GM12878 (cell line): ENCODE measurements around the gene HACD3. TPM values are rescaled to one million over a fixed set of nuclear protein-coding genes. Genes with fewer than 3 reads are reported as not detected.

Source experiments
- ATAC-seq: fragments of 200-7000 bp; cut with Tn5 transposase; 3 replicates; pipeline ENCODE4 v1.9.1; 2020; ENCODE audit warnings: mild to moderate bottlenecking, moderate library complexity
- BruUV-seq: library from RNA; stranded (reverse); fragments of 400-500 nt; replicated peaks from 2 replicates; lab custom pipeline; 2021; lab: Mats Ljungman, UMichigan
- CTCF ChIA-PET: fragments of 300-600 bp; sonication (Branson Sonifier 250); formaldehyde crosslinking; extraction: SDS; loops from one replicate; lab custom pipeline; 2021; ENCODE audit warnings: inconsistent platforms; lab: Yijun Ruan, JAX
- POLR2A ChIA-PET: fragments of 350-600 bp; formaldehyde crosslinking; extraction: SDS; loops from one replicate; lab custom pipeline; 2021; ENCODE audit warnings: inconsistent platforms; lab: Charles Lee
- RAD21 ChIA-PET: fragments of 300-600 bp; sonication (Branson Sonifier 250); formaldehyde crosslinking; loops from one replicate; lab custom pipeline; 2023; ENCODE audit warnings: antibody characterized with exemption; ENCODE audit not compliant: unreplicated experiment; lab: Charles Lee
- SMC1A ChIA-PET: fragments of 300-600 bp; sonication (Branson Sonifier 250); formaldehyde crosslinking; loops from one replicate; lab custom pipeline; 2023; ENCODE audit not compliant: unreplicated experiment, uncharacterized antibody; lab: Charles Lee
- DNase-seq: peaks from one replicate; pipeline ENCODE4 v3.0.0-alpha.2; 2011; ENCODE audit warnings: low read depth, low spot score
- FAIRE-seq: peaks from 3 replicates; lab custom pipeline; 2011; peaks lifted over from hg19 to GRCh38; lab: Jason Lieb, UNC
- H2AFZ ChIP-seq: 2 replicates; pipeline ENCODE4 v1.6.0; 2011; ENCODE audit warnings: low read depth, low read length, control low read depth; ENCODE audit not compliant: control insufficient read depth
- H3K27ac ChIP-seq: 2 replicates; pipeline ENCODE4 v1.5.1; 2011; ENCODE audit warnings: control low read depth; ENCODE audit not compliant: control insufficient read depth, insufficient read depth
- H3K27me3 ChIP-seq, 2 experiments: replicated peaks in 1 of 2; 2 replicates each; pipeline versions ENCODE4 v1.6.0 to v1.6.1; 2011; ENCODE audit warnings: low read length in 1 of 2; ENCODE audit not compliant: control insufficient read depth in 2 of 2, insufficient read depth in 2 of 2
- H3K36me3 ChIP-seq, 2 experiments: 2 replicates each; pipeline ENCODE4 v1.5.1; 2011; ENCODE audit warnings: low read length in 1 of 2; ENCODE audit not compliant: control insufficient read depth in 2 of 2, insufficient read depth in 2 of 2
- H3K4me1 ChIP-seq: 2 replicates; pipeline ENCODE4 v1.6.1; 2011; ENCODE audit warnings: mild to moderate bottlenecking, low read length, moderate library complexity, mixed read lengths; ENCODE audit not compliant: control insufficient read depth, insufficient read depth
- H3K4me2 ChIP-seq: 2 replicates; pipeline ENCODE4 v1.6.0; 2011; ENCODE audit warnings: control low read depth; ENCODE audit not compliant: control insufficient read depth, insufficient read depth
- H3K4me3 ChIP-seq: fragments of 200-600 bp; sonication (generic); 2 replicates; pipeline ENCODE4 v1.5.1; 2016
- H3K79me2 ChIP-seq: 2 replicates; pipeline ENCODE4 v1.6.0; 2011; ENCODE audit warnings: low read length; ENCODE audit not compliant: control insufficient read depth, insufficient read depth
- H3K9ac ChIP-seq: 2 replicates; pipeline ENCODE4 v1.8.0; 2011; ENCODE audit warnings: low read length, control low read depth, mixed read lengths; ENCODE audit not compliant: control insufficient read depth, insufficient read depth
- H3K9me3 ChIP-seq: replicated peaks from 3 replicates; pipeline ENCODE4 v1.5.1; 2011; ENCODE audit warnings: mild to moderate bottlenecking, low read length; ENCODE audit not compliant: control insufficient read depth, insufficient read depth
- H4K20me1 ChIP-seq: 2 replicates; pipeline ENCODE4 v1.6.0; 2011; ENCODE audit not compliant: control insufficient read depth, insufficient read depth
- BCL3 ChIP-seq: IDR thresholded peaks from 2 replicates; pipeline ENCODE4 v1.6.1; 2011; ENCODE audit warnings: borderline replicate concordance, low read depth, mild to moderate bottlenecking, moderate library complexity, low read length; ENCODE audit not compliant: insufficient read depth, poor library complexity, severe bottlenecking
- CREM ChIP-seq: IDR thresholded peaks from 2 replicates; pipeline ENCODE4 v1.6.1; 2014; ENCODE audit warnings: antibody characterized with exemption, low read depth
- DPF2 ChIP-seq: fragments of 450-650 bp; IDR thresholded peaks from 2 replicates; pipeline ENCODE4 v1.6.1; 2017; ENCODE audit warnings: mild to moderate bottlenecking
- TCF3 ChIP-seq: IDR thresholded peaks from 2 replicates; pipeline ENCODE4 v1.6.1; 2012; ENCODE audit warnings: low read depth, mild to moderate bottlenecking, low read length, borderline replicate concordance; ENCODE audit not compliant: insufficient read depth
- ZNF274 ChIP-seq: IDR thresholded peaks from one replicate; pipeline ENCODE4 v1.8.0; 2011; ENCODE audit not compliant: insufficient read length, insufficient read depth
- WGBS: methylation state at CpG from one replicate; pipeline ENCODE4 v1.1.6; 2016; ENCODE audit warnings: low lambda C conversion rate; ENCODE audit not compliant: insufficient replicate concordance, insufficient coverage; ENCODE audit errors: missing lambda C conversion rate; 5-methylcytosine and 5-hydroxymethylcytosine counted together
- in situ Hi-C: fragments of 300-500 bp; cut with MboI; formaldehyde crosslinking; loops from 9 replicates; pipeline ENCODE4 v1.14.3; 2018; ENCODE audit warnings: mixed read lengths
- intact Hi-C: fragments of 100-400 bp; cut with micrococcal nuclease; formaldehyde crosslinking; loops from one replicate; pipeline ENCODE4 v1.14.2; 2022; ENCODE audit not compliant: unreplicated experiment
- polyA plus RNA-seq, 11 experiments: library from polyadenylated mRNA; depleted of rRNA in 4 of 11; unstranded in 6 of 11; stranded (reverse) in 5 of 11; fragments of >200 nt; fragmentation: Nextera tagmentation in 4 of 11; fragmentation: Illumina TruSeq in 1 of 11; extraction: Ambion mirVana in 4 of 11; extraction: Trizol in 1 of 11; gene quantifications; 1 replicate in 1 of 11; 2 replicates in 10 of 11; pipeline versions ENCODE4 v1.2.1 to v1.2.3, GENCODE V29; 2011 to 2016; ENCODE audit warnings: inconsistent platforms in 2 of 11, missing spikeins in 2 of 11, low read depth in 1 of 11
- total RNA-seq, 4 experiments: library from RNA; depleted of rRNA in 3 of 4; stranded (reverse); fragments of >200 nt in 3 of 4; fragmentation: Illumina TruSeq in 1 of 4; extraction: Trizol in 1 of 4; gene quantifications; 2 replicates each; pipeline versions ENCODE4 v1.2.1 to v1.2.3, GENCODE V29; 2013 to 2021

The HACD3 gene
- total and polyA plus RNA-seq, 10 of the 15 experiments (the other 5 are each of a cell fraction or from before 2014, with no cell fraction given) = 25.9 to 75.8 (median 48.3) TPM

- TF ChIP-seq ZNF274 = no peak
- no peak for TF ChIP-seq TCF3
- no peak for TF ChIP-seq CREM
Observed at GRCh38 chr15:65611888-65612615, 81.8 kb downstream of the HACD3 start (continued).

GRCh38 chr15:65612616-65612946 lies 82.3 kb downstream of the HACD3 start:
- no peak for FAIRE-seq
- no TSS peak for BruUV-seq
- in situ Hi-C loops = no loop called here
- H3K4me2 ChIP-seq = peak overlapping the region; percentile 84; the same call in 1 of the 2 replicates
- TF ChIP-seq DPF2 (no peak), BCL3 (peak; percentile 67)
- TF ChIP-seq, all 136 proteins: peak for 1
- DNase-seq (no peak), ATAC-seq (no peak)
- WGBS = 0% methylated on average over 2 of the region's 2 CpGs
- H3K9me3 ChIP-seq = no peaks in the 10 kb centered on the region
- H3K36me3 ChIP-seq = no peaks in the 10 kb centered on the region
- H3K9ac ChIP-seq = no peak overlapping the region
- H4K20me1 ChIP-seq = no peaks in the 10 kb centered on the region
- H2AFZ ChIP-seq = no peak overlapping the region
- H3K4me3 ChIP-seq = no peak overlapping the region
- ChIA-PET POLR2A (interaction anchor here (2.8 kb wide), 1 partner anchor 257 kb away, joined by 10 read pairs; the partner anchor contains the start of gene RAB11A), RAD21 (interaction anchor here (1.0 kb wide), 1 partner anchor 19 kb away, joined by 3 read pairs; no protein-coding TSS in a partner anchor), CTCF (interaction anchor here (0.7 to 4.5 kb wide), 8 partner anchors 9 to 250 kb away, joined by 3 to 28 read pairs (median 6); partner anchors contain the start of gene SLC24A1), SMC1A (interaction anchor here (1.1 to 3.5 kb wide), 5 partner anchors 9 to 224 kb away, joined by 4 to 11 read pairs (median 7); partner anchors contain the start of gene SLC24A1)
- no peaks in the 10 kb centered on the region for H3K27me3 ChIP-seq
- no peak overlapping the region for H3K27ac ChIP-seq
- peaks cover 7% of the 10 kb centered on the region for H3K4me1 ChIP-seq
- H3K79me2 ChIP-seq = peaks cover 33% of the 10 kb centered on the region
- intact Hi-C loops = no loop called here
